TTC549 (cell line): ENCODE data around the gene GNG12.

Source experiments
- FAIRE-seq: peaks from 2 replicates; lab custom pipeline; 2012; peaks lifted over from hg19 to GRCh38; lab: Jason Lieb, UNC

Gene GNG12

DNA sequence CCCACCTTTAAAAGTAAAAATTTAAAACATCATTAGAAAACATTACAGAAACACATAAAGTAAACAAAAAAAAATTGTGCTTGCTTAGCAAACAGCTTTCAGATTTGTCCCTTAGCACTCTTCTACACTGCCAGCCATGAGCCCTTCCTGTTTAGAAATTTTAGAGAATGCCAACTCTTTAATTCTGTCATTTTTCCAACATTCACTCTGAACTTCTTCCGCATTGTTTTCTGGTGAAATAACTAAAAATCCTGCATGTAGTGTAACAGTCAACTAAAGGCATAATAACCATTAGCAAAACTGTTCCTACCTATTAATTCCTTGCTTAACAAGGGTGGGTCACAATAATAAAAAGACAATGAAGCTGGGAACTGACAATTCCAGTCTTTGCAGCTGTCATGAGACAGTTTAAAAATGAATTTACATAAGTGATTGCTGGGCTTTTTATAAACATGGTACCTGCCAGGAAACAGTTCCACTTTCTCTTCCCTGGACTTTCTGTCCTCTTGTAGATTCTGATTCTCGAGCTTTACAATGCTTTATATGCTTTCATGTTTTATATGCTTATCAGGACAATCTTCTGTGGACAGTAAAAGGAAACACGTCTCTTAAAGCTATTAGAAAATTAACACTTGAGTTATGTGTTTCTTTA is 19.0 kb downstream of the GNG12 start:
- no peak for FAIRE-seq

- no peak for FAIRE-seq
These were observed 21.0 kb downstream of the GNG12 start for GRCh38 chr1:67812226-67812625.

GRCh38 chr1:67811781-67812180 is 21.5 kb downstream of the GNG12 start:
- FAIRE-seq = no peak

DNA sequence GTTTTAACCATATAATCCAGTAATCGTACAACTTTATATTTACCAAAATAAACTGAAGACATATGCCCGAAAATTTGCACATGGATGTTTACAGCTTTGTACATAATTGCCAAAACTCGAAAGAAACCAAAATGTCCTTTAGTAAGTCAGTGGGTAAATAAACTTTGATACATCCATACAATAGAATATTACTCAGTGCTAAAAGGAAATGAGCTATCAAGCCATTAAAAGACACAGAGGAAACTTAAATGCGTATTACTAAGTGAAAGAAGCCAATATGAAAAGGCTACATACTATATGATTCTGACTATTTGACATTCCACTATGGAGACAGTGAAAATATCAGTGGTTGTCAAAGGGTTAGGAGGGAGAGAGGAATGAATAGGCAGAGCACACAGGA is 23.4 kb downstream of the GNG12 start:
- FAIRE-seq = no peak

DNA sequence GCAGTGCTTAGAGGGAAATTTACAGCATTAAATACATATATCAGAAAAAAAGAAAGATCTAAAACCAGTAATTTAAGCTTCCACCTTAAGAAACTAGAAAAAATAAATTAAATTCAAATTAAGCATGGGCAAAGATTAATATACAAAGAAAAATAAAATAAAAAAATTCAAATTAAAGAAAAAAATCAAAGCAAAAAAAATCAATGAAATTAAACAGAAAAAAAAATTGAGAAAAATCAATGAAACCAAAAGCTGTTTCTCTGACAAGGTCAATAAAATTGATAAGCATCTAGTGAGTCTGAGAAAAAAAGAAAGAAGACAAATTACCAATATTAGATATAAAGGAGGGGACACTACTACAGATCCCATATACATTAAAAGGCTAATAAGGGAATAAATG is 26.0 kb downstream of the GNG12 start:
- FAIRE-seq = no peak

GRCh38 chr1:67804710-67805109 is 28.6 kb downstream of the GNG12 start:
- no peak for FAIRE-seq

DNA sequence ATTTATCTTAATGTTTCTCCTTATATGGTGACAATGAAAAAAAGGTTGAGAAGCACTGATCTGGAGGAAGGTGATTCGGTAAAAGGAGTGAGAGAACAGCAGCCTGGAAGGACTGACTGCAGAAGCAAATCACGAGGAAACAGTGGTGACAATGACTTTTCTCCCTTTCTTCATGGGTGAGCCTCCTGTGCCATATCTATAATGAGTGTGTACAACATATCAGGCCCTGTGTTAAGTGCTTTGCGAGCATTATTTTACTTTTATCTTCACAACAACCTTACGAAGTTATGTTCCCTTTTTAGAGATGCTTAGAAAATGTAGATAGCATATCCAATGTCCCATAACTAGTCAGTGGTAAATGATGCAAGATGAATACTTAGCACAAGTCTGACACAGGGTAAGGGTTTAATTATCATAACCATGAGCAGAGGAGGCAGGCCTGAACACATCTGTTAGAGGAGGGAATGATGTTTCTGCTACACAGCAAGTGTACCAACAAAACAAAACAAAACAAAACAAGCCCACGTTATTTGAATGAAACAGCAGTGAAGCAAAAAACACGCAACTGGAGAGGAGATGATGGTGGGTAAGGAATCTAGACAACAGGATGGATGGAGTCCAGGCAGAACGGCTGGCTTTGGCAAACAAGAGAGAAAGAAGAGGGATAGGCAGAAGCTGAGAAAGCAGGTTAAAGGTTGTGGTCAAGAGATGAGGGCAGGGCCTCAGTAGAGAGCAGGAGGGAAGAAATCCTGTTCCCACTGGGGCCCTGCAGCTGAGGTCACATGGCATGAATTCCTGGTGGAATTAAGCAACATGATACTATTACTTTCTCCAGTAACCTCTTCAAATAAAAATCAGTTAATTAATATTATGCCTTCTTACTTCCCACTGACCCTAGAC is 29.6 kb downstream of the GNG12 start:
- FAIRE-seq = no peak

DNA sequence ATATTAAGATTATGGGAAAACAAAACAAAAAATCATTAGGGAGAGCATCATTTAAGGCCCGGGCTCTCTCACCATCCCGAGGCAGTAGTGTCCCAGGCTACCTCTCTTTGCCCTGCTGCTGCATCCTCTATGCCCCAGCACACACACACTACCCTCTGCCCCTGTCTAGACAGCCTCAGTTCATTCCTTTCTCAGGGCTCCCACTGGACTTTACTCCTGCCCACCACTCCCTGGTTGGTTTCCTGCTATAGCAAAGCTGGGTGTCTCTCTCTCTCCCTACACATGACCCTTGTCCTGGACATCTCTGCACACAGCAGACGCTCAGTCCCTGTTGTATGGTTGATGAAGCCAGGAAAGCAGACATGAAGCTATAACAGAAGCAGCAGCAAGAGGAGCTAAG is 30.7 kb downstream of the GNG12 start:
- no peak for FAIRE-seq

- no peak for FAIRE-seq
These were observed 31.4 kb downstream of the GNG12 start for GRCh38 chr1:67801903-67802302.

- FAIRE-seq = no peak
These were observed 37.9 kb downstream of the GNG12 start for GRCh38 chr1:67795179-67795912.

- no peak for FAIRE-seq
These were observed 39.7 kb downstream of the GNG12 start for GRCh38 chr1:67793562-67793961.

GRCh38 chr1:67792741-67793458 is 40.4 kb downstream of the GNG12 start:
- FAIRE-seq = no peak

- FAIRE-seq = no peak
These were observed 41.2 kb downstream of the GNG12 start for GRCh38 chr1:67792103-67792502.

GRCh38 chr1:67791686-67792085 is 41.6 kb downstream of the GNG12 start:
- no peak for FAIRE-seq

DNA sequence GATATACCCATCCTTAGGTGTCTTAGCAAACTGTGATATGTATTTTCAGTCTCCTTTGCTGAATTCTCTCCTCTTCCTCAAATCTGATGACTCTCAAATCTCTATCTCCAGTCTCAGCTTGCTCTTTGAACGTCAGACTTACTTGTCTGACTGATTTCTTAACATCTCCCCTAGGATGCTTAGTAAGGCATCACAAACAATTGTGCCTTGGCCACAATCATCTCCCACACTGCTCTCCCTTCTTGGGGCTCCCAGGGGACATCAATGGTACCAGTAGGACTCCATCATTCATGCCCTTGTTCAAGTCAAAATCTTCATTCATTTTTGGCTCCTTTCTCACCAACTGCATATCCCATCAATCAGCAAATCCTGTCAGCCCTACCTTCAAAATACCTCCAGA is 42.0 kb downstream of the GNG12 start:
- no peak for FAIRE-seq

DNA sequence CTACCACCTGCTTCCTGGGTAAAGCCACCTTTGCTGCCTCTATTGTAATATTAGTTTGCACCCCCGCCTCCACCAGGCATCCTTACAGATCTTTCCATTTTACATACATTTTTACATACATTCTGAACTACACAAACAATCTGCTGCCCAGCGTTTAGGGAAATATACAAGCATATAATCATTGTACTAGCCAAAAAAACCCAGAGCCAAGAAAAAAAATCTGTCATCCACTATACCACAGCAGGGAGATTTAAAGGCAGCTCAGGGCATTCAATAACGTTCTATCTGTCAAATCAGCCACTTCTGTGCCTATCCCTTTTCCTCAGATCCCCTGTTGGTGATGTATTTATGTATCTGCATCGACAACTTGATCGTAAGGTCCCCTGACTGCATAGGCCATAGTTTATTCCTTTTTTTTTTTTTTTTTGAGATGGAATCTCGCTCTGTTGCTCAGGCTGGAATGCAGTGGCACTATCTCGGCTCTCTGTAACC is 43.0 kb downstream of the GNG12 start:
- FAIRE-seq = no peak

- FAIRE-seq = no peak
These were observed 43.7 kb downstream of the GNG12 start for GRCh38 chr1:67789551-67789950.

- FAIRE-seq = no peak
These were observed 44.4 kb downstream of the GNG12 start for GRCh38 chr1:67788904-67789303.

- no peak for FAIRE-seq
These were observed 45.0 kb downstream of the GNG12 start for GRCh38 chr1:67788238-67788790.

GRCh38 chr1:67787746-67788145 is 45.5 kb downstream of the GNG12 start:
- FAIRE-seq = no peak

DNA sequence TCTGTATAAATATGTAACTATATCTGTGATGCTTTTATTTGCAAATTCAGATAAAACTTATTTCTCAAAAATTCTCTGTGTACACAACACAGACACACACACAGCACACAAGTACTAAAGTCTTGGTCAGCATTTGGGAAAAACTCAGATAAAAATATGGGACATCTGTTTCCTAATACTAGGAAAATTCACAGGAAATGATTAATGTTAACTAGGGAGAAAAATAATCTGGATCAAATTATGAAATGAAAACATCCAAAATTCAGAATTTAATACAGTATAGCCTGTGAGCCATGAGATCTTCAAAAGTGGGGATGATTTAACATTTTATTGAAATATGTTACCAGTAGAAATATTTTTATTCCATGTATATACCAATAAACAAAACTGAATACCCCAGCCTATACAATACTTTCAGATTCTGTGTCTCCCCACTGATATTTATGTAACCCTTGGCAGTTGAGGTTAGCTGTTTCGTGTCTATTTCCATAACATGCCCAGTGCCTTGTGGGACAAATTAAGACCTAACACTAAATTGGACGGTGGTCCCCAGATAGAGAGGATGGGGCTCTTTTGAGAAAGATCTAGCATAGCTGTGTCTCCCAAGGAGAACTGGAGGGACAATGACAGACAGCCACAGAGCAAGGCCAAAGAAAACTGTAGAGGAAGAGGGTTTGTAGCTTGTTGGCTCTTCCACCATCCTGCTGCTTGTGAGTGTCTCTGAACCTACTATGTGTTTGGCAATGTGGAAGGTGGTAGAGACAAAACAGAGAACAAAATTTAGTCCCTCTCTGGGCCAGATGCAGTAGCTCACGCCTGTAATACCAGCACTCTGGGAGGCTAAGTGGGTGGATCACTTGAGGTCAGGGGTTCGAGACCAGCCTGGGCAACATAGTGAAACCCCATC is 47.2 kb downstream of the GNG12 start:
- no peak for FAIRE-seq
